ENCODE results near the gene SPTB.

SPTB gene

GRCh38 chr14:64910847-64911495 lies 31.3 kb upstream of the SPTB start:
- no peaks in the 10 kb centered on the region for H3K4me1 ChIP-seq (ENCODE audit: insufficient read depth, insufficient read length)
- no peaks in the 10 kb centered on the region for H3K36me3 ChIP-seq (ENCODE audit: insufficient read depth, insufficient read length, low read length)
- H3K9ac ChIP-seq (ENCODE audit: insufficient read length, low read depth), result no peak overlapping the region
- no peaks in the 10 kb centered on the region for H3K9me3 ChIP-seq (ENCODE audit: insufficient read depth, low read length)
- H3K4me3 ChIP-seq (ENCODE audit: insufficient read length, low read depth), result no peak overlapping the region
- H3K27me3 ChIP-seq (ENCODE audit: insufficient read depth, insufficient read length), result no peaks in the 10 kb centered on the region
- no peak for DNase-seq (ENCODE audit: low read depth, low spot score)
- no peak for TF ChIP-seq YY1 (IDR thresholded peaks at IDR 0.05; ENCODE audit: insufficient read depth, insufficient read length)
- no peak for TF ChIP-seq ZNF274 (IDR thresholded peaks at IDR 0.05; ENCODE audit: low read depth, low read length)
- TF ChIP-seq SUZ12 (IDR thresholded peaks at IDR 0.05; ENCODE audit: extremely low read depth, insufficient read depth, insufficient read length), result no peak

- no peaks in the 10 kb centered on the region for H3K4me1 ChIP-seq (ENCODE audit: insufficient read depth, insufficient read length)
- H3K4me3 ChIP-seq (ENCODE audit: insufficient read length, low read depth), result no peak overlapping the region
- no peaks in the 10 kb centered on the region for H3K9me3 ChIP-seq (ENCODE audit: insufficient read depth, low read length)
- no peak overlapping the region for H3K9ac ChIP-seq (ENCODE audit: insufficient read length, low read depth)
- H3K27me3 ChIP-seq (ENCODE audit: insufficient read depth, insufficient read length), result no peaks in the 10 kb centered on the region
- H3K36me3 ChIP-seq (ENCODE audit: insufficient read depth, insufficient read length, low read length), result no peaks in the 10 kb centered on the region
- DNase-seq (ENCODE audit: low read depth, low spot score), result no peak
- TF ChIP-seq ZNF274 (IDR thresholded peaks at IDR 0.05; ENCODE audit: low read depth, low read length) (no peak), SUZ12 (IDR thresholded peaks at IDR 0.05; ENCODE audit: extremely low read depth, insufficient read depth, insufficient read length) (no peak), YY1 (IDR thresholded peaks at IDR 0.05; ENCODE audit: insufficient read depth, insufficient read length) (no peak)
Measured at GRCh38 chr14:64906022-64906421, 26.3 kb upstream of the SPTB start.

- TF ChIP-seq YY1 (IDR thresholded peaks at IDR 0.05; ENCODE audit: insufficient read depth, insufficient read length), result no peak
- no peak for TF ChIP-seq SUZ12 (IDR thresholded peaks at IDR 0.05; ENCODE audit: extremely low read depth, insufficient read depth, insufficient read length)
- no peak for TF ChIP-seq ZNF274 (IDR thresholded peaks at IDR 0.05; ENCODE audit: low read depth, low read length)
Measured at GRCh38 chr14:64899958-64900357, 20.3 kb upstream of the SPTB start.

GRCh38 chr14:64891839-64892375 lies 12.2 kb upstream of the SPTB start:
- Histone ChIP-seq H3K9ac (ENCODE audit: insufficient read length, low read depth) (no peak overlapping the region), H3K9me3 (ENCODE audit: insufficient read depth, low read length) (no peaks in the 10 kb centered on the region), H3K36me3 (ENCODE audit: insufficient read depth, insufficient read length, low read length) (no peaks in the 10 kb centered on the region), H3K27me3 (ENCODE audit: insufficient read depth, insufficient read length) (no peaks in the 10 kb centered on the region), H3K4me1 (ENCODE audit: insufficient read depth, insufficient read length) (no peaks in the 10 kb centered on the region), H3K4me3 (ENCODE audit: insufficient read length, low read depth) (no peak overlapping the region)
- TF ChIP-seq ZNF274 (IDR thresholded peaks at IDR 0.05; ENCODE audit: low read depth, low read length) (no peak), SUZ12 (IDR thresholded peaks at IDR 0.05; ENCODE audit: extremely low read depth, insufficient read depth, insufficient read length) (no peak), YY1 (IDR thresholded peaks at IDR 0.05; ENCODE audit: insufficient read depth, insufficient read length) (no peak)
- DNase-seq (ENCODE audit: low read depth, low spot score), result no peak

More at GRCh38 chr14:64899958-64900357, 20.3 kb upstream of the SPTB start:
- DNase-seq (ENCODE audit: low read depth, low spot score), result no peak
- Histone ChIP-seq H3K4me1 (ENCODE audit: insufficient read depth, insufficient read length) (no peaks in the 10 kb centered on the region), H3K9me3 (ENCODE audit: insufficient read depth, low read length) (no peaks in the 10 kb centered on the region), H3K9ac (ENCODE audit: insufficient read length, low read depth) (no peak overlapping the region), H3K27me3 (ENCODE audit: insufficient read depth, insufficient read length) (no peaks in the 10 kb centered on the region), H3K4me3 (ENCODE audit: insufficient read length, low read depth) (no peak overlapping the region), H3K36me3 (ENCODE audit: insufficient read depth, insufficient read length, low read length) (no peaks in the 10 kb centered on the region)

DNA sequence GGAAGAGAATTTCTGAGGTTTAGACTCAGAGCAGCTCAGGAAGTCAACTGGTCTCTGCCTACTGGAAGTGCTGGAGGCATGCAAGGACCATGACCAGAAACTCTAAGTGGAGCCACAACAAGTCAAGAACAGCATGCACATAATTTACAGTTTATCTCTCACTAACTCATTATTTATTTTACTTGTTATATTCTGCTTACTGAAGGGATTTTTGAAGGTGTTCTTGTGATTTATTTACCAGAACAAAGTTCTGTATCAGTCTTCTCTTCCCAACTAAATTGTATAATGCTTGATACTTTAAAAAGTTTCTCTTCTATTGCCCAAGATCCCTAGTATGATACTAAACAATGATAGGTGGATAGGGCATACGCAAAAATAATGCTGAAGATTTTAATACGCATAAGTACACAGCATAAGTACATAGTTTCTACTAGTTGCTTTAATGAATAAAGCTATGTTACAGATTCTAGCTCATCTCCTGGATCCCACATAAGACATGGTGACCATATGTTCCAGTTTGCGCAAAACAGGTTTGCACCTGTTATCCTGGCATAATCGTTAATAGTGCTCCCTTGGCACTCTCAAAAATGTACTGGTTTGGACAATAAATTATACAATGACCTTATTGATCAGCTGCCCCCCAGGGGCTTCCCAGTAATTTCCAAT lies 11.6 kb upstream of the SPTB start:
- no peaks in the 10 kb centered on the region for H3K36me3 ChIP-seq (ENCODE audit: insufficient read depth, insufficient read length, low read length)
- no peaks in the 10 kb centered on the region for H3K9me3 ChIP-seq (ENCODE audit: insufficient read depth, low read length)

DNA sequence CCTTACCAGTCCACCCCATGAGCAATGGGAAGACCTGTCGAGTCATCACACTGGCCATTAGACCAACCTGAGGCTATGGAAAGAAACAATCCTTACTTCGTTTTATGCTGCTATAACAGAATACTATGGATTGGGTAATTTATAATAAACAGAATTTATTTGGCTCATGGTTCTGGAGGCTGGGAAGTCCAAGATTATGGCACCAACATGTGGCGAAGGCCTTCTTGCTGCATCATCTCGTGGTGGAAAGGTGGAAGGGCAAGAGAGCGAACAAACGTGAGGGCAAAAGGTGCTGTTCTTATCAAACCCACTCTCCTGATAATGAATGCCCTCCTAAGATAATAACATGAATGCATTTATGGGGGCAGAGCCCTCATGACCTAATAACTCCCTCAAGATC lies 9.6 kb upstream of the SPTB start:
- Histone ChIP-seq H3K36me3 (ENCODE audit: insufficient read depth, insufficient read length, low read length) (no peaks in the 10 kb centered on the region), H3K4me3 (ENCODE audit: insufficient read length, low read depth) (no peak overlapping the region), H3K27me3 (ENCODE audit: insufficient read depth, insufficient read length) (no peaks in the 10 kb centered on the region), H3K9me3 (ENCODE audit: insufficient read depth, low read length) (no peaks in the 10 kb centered on the region), H3K9ac (ENCODE audit: insufficient read length, low read depth) (no peak overlapping the region), H3K4me1 (ENCODE audit: insufficient read depth, insufficient read length) (no peaks in the 10 kb centered on the region)
- TF ChIP-seq YY1 (IDR thresholded peaks at IDR 0.05; ENCODE audit: insufficient read depth, insufficient read length) (no peak), ZNF274 (IDR thresholded peaks at IDR 0.05; ENCODE audit: low read depth, low read length) (no peak), SUZ12 (IDR thresholded peaks at IDR 0.05; ENCODE audit: extremely low read depth, insufficient read depth, insufficient read length) (no peak)
- DNase-seq (ENCODE audit: low read depth, low spot score), result no peak

More for the DNA sequence above, 11.6 kb upstream of the SPTB start:
- Histone ChIP-seq H3K9ac (ENCODE audit: insufficient read length, low read depth) (no peak overlapping the region), H3K27me3 (ENCODE audit: insufficient read depth, insufficient read length) (no peaks in the 10 kb centered on the region), H3K4me3 (ENCODE audit: insufficient read length, low read depth) (no peak overlapping the region), H3K4me1 (ENCODE audit: insufficient read depth, insufficient read length) (no peaks in the 10 kb centered on the region)
- TF ChIP-seq SUZ12 (IDR thresholded peaks at IDR 0.05; ENCODE audit: extremely low read depth, insufficient read depth, insufficient read length), result no peak
- no peak for TF ChIP-seq ZNF274 (IDR thresholded peaks at IDR 0.05; ENCODE audit: low read depth, low read length)
- TF ChIP-seq YY1 (IDR thresholded peaks at IDR 0.05; ENCODE audit: insufficient read depth, insufficient read length), result no peak
- no peak for DNase-seq (ENCODE audit: low read depth, low spot score)

GRCh38 chr14:64885559-64885958 lies 5.9 kb upstream of the SPTB start:
- no peak for TF ChIP-seq SUZ12 (IDR thresholded peaks at IDR 0.05; ENCODE audit: extremely low read depth, insufficient read depth, insufficient read length)
- TF ChIP-seq ZNF274 (IDR thresholded peaks at IDR 0.05; ENCODE audit: low read depth, low read length), result no peak
- no peak for TF ChIP-seq YY1 (IDR thresholded peaks at IDR 0.05; ENCODE audit: insufficient read depth, insufficient read length)
- H3K27me3 ChIP-seq (ENCODE audit: insufficient read depth, insufficient read length), result peaks cover 28% of the 10 kb centered on the region

More at GRCh38 chr14:64885559-64885958, 5.9 kb upstream of the SPTB start:
- H3K36me3 ChIP-seq (ENCODE audit: insufficient read depth, insufficient read length, low read length), result no peaks in the 10 kb centered on the region
- no peaks in the 10 kb centered on the region for H3K9me3 ChIP-seq (ENCODE audit: insufficient read depth, low read length)
- H3K4me1 ChIP-seq (ENCODE audit: insufficient read depth, insufficient read length), result no peaks in the 10 kb centered on the region
- no peak overlapping the region for H3K9ac ChIP-seq (ENCODE audit: insufficient read length, low read depth)
- DNase-seq (ENCODE audit: low read depth, low spot score), result no peak
- H3K4me3 ChIP-seq (ENCODE audit: insufficient read length, low read depth), result no peak overlapping the region

Data from NT2/D1 (cell line).